Measurements from ENCODE around the gene MSN.

Gene MSN

GRCh38 chrX:65726715-65727114 is 59.3 kb downstream of the MSN start:
- no peak overlapping the region for H3K27ac Mint-ChIP-seq
- no peak for TF ChIP-seq CTCF (IDR thresholded peaks at IDR 0.05; ENCODE audit: unreplicated experiment in 3 of 3)
- no peaks in the 10 kb centered on the region for H3K27me3 Mint-ChIP-seq (ENCODE audit: low read depth)
- H3K4me1 Mint-ChIP-seq = no peaks in the 10 kb centered on the region
- peaks cover 54% of the 10 kb centered on the region for H3K36me3 Mint-ChIP-seq (ENCODE audit: low read depth)
- H3K4me3 Mint-ChIP-seq = no peak overlapping the region
- peaks cover 10% of the 10 kb centered on the region for H3K9me3 Mint-ChIP-seq

- no peak overlapping the region for H3K27ac Mint-ChIP-seq
- H3K4me1 Mint-ChIP-seq = peaks cover 4% of the 10 kb centered on the region
- peaks cover 81% of the 10 kb centered on the region for H3K36me3 Mint-ChIP-seq (ENCODE audit: low read depth)
- TF ChIP-seq CTCF (IDR thresholded peaks at IDR 0.05; ENCODE audit: unreplicated experiment in 3 of 3) = no peak
- H3K27me3 Mint-ChIP-seq (ENCODE audit: low read depth) = no peaks in the 10 kb centered on the region
- H3K4me3 Mint-ChIP-seq = no peak overlapping the region
- no peaks in the 10 kb centered on the region for H3K9me3 Mint-ChIP-seq
Observed at GRCh38 chrX:65731684-65732289, 64.3 kb downstream of the MSN start.

- Mint-ChIP-seq H3K36me3 (ENCODE audit: low read depth) (peaks cover 46% of the 10 kb centered on the region), H3K27me3 (ENCODE audit: low read depth) (no peaks in the 10 kb centered on the region), H3K9me3 (no peaks in the 10 kb centered on the region), H3K27ac (no peak overlapping the region), H3K4me3 (no peak overlapping the region), H3K4me1 (no peaks in the 10 kb centered on the region)
- TF ChIP-seq CTCF (IDR thresholded peaks at IDR 0.05; ENCODE audit: unreplicated experiment in 3 of 3) = no peak
Observed at GRCh38 chrX:65740909-65741308, 73.5 kb downstream of the MSN start.

GRCh38 chrX:65741823-65742222 is 74.4 kb downstream of the MSN start:
- H3K9me3 Mint-ChIP-seq = no peaks in the 10 kb centered on the region
- H3K27me3 Mint-ChIP-seq (ENCODE audit: low read depth) = no peaks in the 10 kb centered on the region
- H3K27ac Mint-ChIP-seq = no peak overlapping the region
- H3K4me3 Mint-ChIP-seq = no peak overlapping the region
- no peak for TF ChIP-seq CTCF (IDR thresholded peaks at IDR 0.05; ENCODE audit: unreplicated experiment in 3 of 3)
- H3K36me3 Mint-ChIP-seq (ENCODE audit: low read depth) = peaks cover 38% of the 10 kb centered on the region
- no peaks in the 10 kb centered on the region for H3K4me1 Mint-ChIP-seq

- no peaks in the 10 kb centered on the region for H3K4me1 Mint-ChIP-seq
- H3K27me3 Mint-ChIP-seq (ENCODE audit: low read depth) = no peaks in the 10 kb centered on the region
- TF ChIP-seq CTCF (IDR thresholded peaks at IDR 0.05; ENCODE audit: unreplicated experiment in 3 of 3) = no peak
- no peak overlapping the region for H3K4me3 Mint-ChIP-seq
- H3K36me3 Mint-ChIP-seq (ENCODE audit: low read depth) = peaks cover 19% of the 10 kb centered on the region
- H3K27ac Mint-ChIP-seq = no peak overlapping the region
- no peaks in the 10 kb centered on the region for H3K9me3 Mint-ChIP-seq
Observed at GRCh38 chrX:65744965-65745364, 77.5 kb downstream of the MSN start.

- Mint-ChIP-seq H3K27ac (no peak overlapping the region), H3K36me3 (ENCODE audit: low read depth) (peaks cover 14% of the 10 kb centered on the region), H3K9me3 (no peaks in the 10 kb centered on the region), H3K4me3 (no peak overlapping the region), H3K4me1 (no peaks in the 10 kb centered on the region), H3K27me3 (ENCODE audit: low read depth) (no peaks in the 10 kb centered on the region)
- TF ChIP-seq CTCF (IDR thresholded peaks at IDR 0.05; ENCODE audit: unreplicated experiment in 3 of 3) = no peak
Observed at GRCh38 chrX:65745427-65745826, 78.0 kb downstream of the MSN start.
